ENCODE measurements around the gene NCAPD2. TPM values are rescaled to one million over a fixed set of nuclear protein-coding genes. Genes with fewer than 3 reads are reported as not detected.
A peak's percentile ranks its signal among the peaks of the same experiment; 100 is the strongest.

NCAPD2 gene
- total and polyA plus RNA-seq, 2 of the 4 experiments (the other 2 are of a cell fraction): 35.6 to 57.9 TPM

DNA sequence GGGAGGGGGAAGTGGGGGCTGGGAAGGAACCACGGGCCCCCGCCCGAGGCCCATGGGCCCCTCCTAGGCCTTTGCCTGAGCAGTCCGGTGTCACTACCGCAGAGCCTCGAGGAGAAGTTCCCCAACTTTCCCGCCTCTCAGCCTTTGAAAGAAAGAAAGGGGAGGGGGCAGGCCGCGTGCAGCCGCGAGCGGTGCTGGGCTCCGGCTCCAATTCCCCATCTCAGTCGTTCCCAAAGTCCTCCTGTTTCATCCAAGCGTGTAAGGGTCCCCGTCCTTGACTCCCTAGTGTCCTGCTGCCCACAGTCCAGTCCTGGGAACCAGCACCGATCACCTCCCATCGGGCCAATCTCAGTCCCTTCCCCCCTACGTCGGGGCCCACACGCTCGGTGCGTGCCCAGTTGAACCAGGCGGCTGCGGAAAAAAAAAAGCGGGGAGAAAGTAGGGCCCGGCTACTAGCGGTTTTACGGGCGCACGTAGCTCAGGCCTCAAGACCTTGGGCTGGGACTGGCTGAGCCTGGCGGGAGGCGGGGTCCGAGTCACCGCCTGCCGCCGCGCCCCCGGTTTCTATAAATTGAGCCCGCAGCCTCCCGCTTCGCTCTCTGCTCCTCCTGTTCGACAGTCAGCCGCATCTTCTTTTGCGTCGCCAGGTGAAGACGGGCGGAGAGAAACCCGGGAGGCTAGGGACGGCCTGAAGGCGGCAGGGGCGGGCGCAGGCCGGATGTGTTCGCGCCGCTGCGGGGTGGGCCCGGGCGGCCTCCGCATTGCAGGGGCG lies 40.2 kb downstream of the NCAPD2 start, which contains the start of gene GAPDH (continued):
- TF ChIP-seq MAFK (IDR thresholded peaks at IDR 0.05; ENCODE audit: low read depth, low read length): 0 out of 2 replicates have a peak, but pooled peaks have one; percentile 41
- TF ChIP-seq BHLHE40 (IDR thresholded peaks at IDR 0.05; ENCODE audit: low read depth, low read length): peak; percentile 69
- no peak; the same call in none of the 2 replicates for TF ChIP-seq MXI1 (IDR thresholded peaks at IDR 0.05; ENCODE audit: borderline replicate concordance, low read depth, low read length)

DNA sequence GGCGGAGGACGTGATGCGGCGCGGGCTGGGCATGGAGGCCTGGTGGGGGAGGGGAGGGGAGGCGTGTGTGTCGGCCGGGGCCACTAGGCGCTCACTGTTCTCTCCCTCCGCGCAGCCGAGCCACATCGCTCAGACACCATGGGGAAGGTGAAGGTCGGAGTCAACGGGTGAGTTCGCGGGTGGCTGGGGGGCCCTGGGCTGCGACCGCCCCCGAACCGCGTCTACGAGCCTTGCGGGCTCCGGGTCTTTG lies 40.7 kb downstream of the NCAPD2 start:
- Histone ChIP-seq H4K91ac (ENCODE audit: insufficient read depth, low read depth, low read length) (peak overlapping the region; percentile 59; the same call in 1 of the 2 replicates), H3K18ac (ENCODE audit: low read depth, low read length) (peak overlapping the region; percentile 30; the same call in 1 of the 2 replicates), H3K4ac (ENCODE audit: low read depth, low read length) (peak overlapping the region; percentile 82), H3K9me1 (ENCODE audit: insufficient read depth, low read length) (no peaks in the 10 kb centered on the region), H3K56ac (ENCODE audit: extremely low read depth, insufficient read depth, low read length) (peak overlapping the region; percentile 72), H2AK9ac (replicated peaks; ENCODE audit: low read depth, low read length, poor library complexity) (peak overlapping the region; percentile 98), H3K4me3 (ENCODE audit: insufficient read depth, low read depth, low read length) (peak overlapping the region; percentile 66), H3K23ac (ENCODE audit: low read depth, low read length) (peak overlapping the region; percentile 92; the same call in 1 of the 2 replicates), H2BK20ac (ENCODE audit: low read depth, low read length) (no peak overlapping the region), H2AFZ (replicated peaks; ENCODE audit: low read length, poor library complexity) (peak overlapping the region; percentile 95), H2AK5ac (ENCODE audit: low read depth, low read length) (peak overlapping the region; percentile 90), H3K9me3 (ENCODE audit: control insufficient read depth, insufficient read depth, low read length) (no peaks in the 10 kb centered on the region), H4K5ac (ENCODE audit: low read depth, low read length) (no peak overlapping the region), H3K4me2 (ENCODE audit: low read depth, low read length) (peak overlapping the region; percentile 89), H3K9ac (ENCODE audit: low read depth, low read length) (peak overlapping the region; percentile 92), H3K14ac (replicated peaks; ENCODE audit: low read depth, low read length) (peak overlapping the region; percentile 95), H3K27ac (ENCODE audit: insufficient read depth, low read length) (peak overlapping the region; percentile 93), H3K79me1 (ENCODE audit: low read depth in 1 of 2, low read length in 2 of 2) (peaks cover 2 to 68% of the 10 kb centered on the region in 2 experiments; a peak in 3 of 4 replicates), H3K4me1 (ENCODE audit: control insufficient read depth, insufficient read depth, low read length) (peaks cover 12% of the 10 kb centered on the region), H3K27me3 (ENCODE audit: control insufficient read depth, insufficient read depth, low read length) (no peaks in the 10 kb centered on the region), H4K20me1 (ENCODE audit: insufficient read depth, low read length) (peaks cover 53% of the 10 kb centered on the region), H2BK5ac (ENCODE audit: low read depth, low read length, poor library complexity, severe bottlenecking) (peak overlapping the region; percentile 85), H3K36me3 (ENCODE audit: control insufficient read depth, insufficient read depth, low read length) (peaks cover 51% of the 10 kb centered on the region), H2BK120ac (ENCODE audit: low read depth, low read length) (no peak overlapping the region), H4K8ac (ENCODE audit: low read depth in 2 of 2, low read length in 2 of 2) (peak overlapping the region; percentile 32 to 51; a peak in 1 of 4 replicates), H2BK15ac (ENCODE audit: low read depth, low read length) (no peak overlapping the region)
- ATAC-seq (ENCODE audit: low read depth) (peak; percentile 13), DNase-seq (no peak)
- dilution Hi-C loops (cut with HindIII; ENCODE audit: low sequenced_read_pairs, unreplicated experiment): no loop called here
- TF ChIP-seq POLR2A (IDR thresholded peaks at IDR 0.05; ENCODE audit: low read depth, low read length) (peak; percentile 80), CHD1 (IDR thresholded peaks at IDR 0.05; ENCODE audit: low read depth, low read length) (no peak; the same call in 1 of the 2 replicates)
- TF ChIP-seq, protein P1, sequence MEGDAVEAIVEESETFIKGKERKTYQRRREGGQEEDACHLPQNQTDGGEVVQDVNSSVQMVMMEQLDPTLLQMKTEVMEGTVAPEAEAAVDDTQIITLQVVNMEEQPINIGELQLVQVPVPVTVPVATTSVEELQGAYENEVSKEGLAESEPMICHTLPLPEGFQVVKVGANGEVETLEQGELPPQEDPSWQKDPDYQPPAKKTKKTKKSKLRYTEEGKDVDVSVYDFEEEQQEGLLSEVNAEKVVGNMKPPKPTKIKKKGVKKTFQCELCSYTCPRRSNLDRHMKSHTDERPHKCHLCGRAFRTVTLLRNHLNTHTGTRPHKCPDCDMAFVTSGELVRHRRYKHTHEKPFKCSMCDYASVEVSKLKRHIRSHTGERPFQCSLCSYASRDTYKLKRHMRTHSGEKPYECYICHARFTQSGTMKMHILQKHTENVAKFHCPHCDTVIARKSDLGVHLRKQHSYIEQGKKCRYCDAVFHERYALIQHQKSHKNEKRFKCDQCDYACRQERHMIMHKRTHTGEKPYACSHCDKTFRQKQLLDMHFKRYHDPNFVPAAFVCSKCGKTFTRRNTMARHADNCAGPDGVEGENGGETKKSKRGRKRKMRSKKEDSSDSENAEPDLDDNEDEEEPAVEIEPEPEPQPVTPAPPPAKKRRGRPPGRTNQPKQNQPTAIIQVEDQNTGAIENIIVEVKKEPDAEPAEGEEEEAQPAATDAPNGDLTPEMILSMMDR (conservative IDR thresholded peaks at IDR 0.05; ENCODE audit: low read depth, low read length): no peak
- no TSS peak for BruUV-seq (replicated peaks)
- intact Hi-C loops (cut with micrococcal nuclease): loop anchor here (1.0 kb wide), 1 partner anchor 111 kb away; no protein-coding TSS in a partner anchor
- CTCF ChIA-PET: interaction anchor here (0.6 kb wide), 1 partner anchor 68 kb away, joined by 5 read pairs; no protein-coding TSS in a partner anchor
- in situ Hi-C loops (cut with MboI; ENCODE audit: low sequenced_read_pairs): no loop called here
- 0% methylated on average over 6 of the region's 25 CpGs; no CpG with 5 or more reads in 1 of the 2 experiments for WGBS, 2 experiments (ENCODE audit: extremely low coverage in 2 of 2, insufficient read length in 1 of 2)
- POLR2A ChIA-PET (ENCODE audit: unreplicated experiment): interaction anchor here (0.5 to 2.9 kb wide), 13 partner anchors 13 to 200 kb away, joined by 3 to 48 read pairs (median 4); partner anchors contain the start of gene MRPL51
